ENCODE measurements around the gene NLRP11. TPM values are rescaled to one million over a fixed set of nuclear protein-coding genes. Genes with fewer than 3 reads are reported as not detected.

Gene NLRP11
- polyA plus RNA-seq, 1 experiment, result not detected

DNA sequence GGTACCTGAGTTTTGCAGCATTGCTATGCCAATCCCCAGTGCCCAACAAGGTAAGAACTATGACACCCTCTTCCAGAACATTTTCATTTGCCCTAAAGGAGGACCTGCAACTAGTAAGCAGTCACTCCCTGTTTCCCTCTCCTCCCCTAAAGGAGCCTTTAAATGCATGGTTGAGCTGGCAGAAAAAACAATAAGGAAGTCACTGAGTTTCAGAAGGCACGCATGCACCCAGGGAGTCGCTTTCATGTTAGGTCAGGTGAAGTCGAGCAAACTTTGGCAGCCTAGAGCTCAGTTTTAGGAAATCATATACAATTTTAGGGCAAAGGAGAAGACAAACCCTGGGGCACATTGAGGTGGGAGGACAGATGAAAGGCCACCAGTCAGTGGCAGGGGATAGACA is 11.8 kb downstream of the NLRP11 start:
- H3K27ac ChIP-seq (ENCODE audit: low read depth, low read length), result no peak overlapping the region
- CTCF ChIA-PET, result no interaction called here
- no peak for DNase-seq (ENCODE audit: low read depth, low spot score)
- no peak overlapping the region for H3K4me3 ChIP-seq (ENCODE audit: low read depth, low read length)
- POLR2A ChIA-PET, result no interaction called here
- TF ChIP-seq, protein P1, sequence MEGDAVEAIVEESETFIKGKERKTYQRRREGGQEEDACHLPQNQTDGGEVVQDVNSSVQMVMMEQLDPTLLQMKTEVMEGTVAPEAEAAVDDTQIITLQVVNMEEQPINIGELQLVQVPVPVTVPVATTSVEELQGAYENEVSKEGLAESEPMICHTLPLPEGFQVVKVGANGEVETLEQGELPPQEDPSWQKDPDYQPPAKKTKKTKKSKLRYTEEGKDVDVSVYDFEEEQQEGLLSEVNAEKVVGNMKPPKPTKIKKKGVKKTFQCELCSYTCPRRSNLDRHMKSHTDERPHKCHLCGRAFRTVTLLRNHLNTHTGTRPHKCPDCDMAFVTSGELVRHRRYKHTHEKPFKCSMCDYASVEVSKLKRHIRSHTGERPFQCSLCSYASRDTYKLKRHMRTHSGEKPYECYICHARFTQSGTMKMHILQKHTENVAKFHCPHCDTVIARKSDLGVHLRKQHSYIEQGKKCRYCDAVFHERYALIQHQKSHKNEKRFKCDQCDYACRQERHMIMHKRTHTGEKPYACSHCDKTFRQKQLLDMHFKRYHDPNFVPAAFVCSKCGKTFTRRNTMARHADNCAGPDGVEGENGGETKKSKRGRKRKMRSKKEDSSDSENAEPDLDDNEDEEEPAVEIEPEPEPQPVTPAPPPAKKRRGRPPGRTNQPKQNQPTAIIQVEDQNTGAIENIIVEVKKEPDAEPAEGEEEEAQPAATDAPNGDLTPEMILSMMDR (IDR thresholded peaks at IDR 0.05; ENCODE audit: low read depth, low read length), result no peak
- H3K27me3 ChIP-seq (ENCODE audit: control insufficient read depth, insufficient read depth, low read length), result no peaks in the 10 kb centered on the region
- peaks cover 13% of the 10 kb centered on the region for H3K9me3 ChIP-seq (ENCODE audit: control insufficient read depth, insufficient read depth, low read length)

DNA sequence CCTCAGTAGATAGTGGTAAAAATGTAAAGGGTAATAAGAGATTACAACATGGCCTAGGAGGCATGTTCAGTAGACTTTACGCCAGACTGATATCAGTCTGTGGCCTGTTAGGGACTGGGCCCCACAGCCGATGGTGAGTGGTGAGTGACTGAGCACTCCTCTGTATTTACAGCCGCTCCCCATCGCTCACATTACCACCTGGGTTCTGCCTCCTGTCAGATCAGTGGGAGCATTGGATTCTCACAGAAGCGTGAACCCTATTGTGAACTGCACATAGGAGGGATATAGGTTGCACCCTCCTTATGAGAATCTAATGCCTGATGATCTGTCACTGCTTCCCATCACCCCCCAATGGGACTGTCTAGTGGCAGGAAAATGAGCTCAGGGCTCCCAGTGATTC is 17.9 kb downstream of the NLRP11 start:
- H3K9me3 ChIP-seq (ENCODE audit: control insufficient read depth, insufficient read depth, low read length), result peaks cover under 1% of the 10 kb centered on the region; the same call in 1 of the 2 replicates
- TF ChIP-seq, protein P1 (IDR thresholded peaks at IDR 0.05; ENCODE audit: low read depth, low read length), result no peak
- POLR2A ChIA-PET, result no interaction called here
- no peaks in the 10 kb centered on the region for H3K27me3 ChIP-seq (ENCODE audit: control insufficient read depth, insufficient read depth, low read length)
- H3K27ac ChIP-seq (ENCODE audit: low read depth, low read length), result no peak overlapping the region
- CTCF ChIA-PET, result no interaction called here
- H3K4me3 ChIP-seq (ENCODE audit: low read depth, low read length), result no peak overlapping the region
- no peak for DNase-seq (ENCODE audit: low read depth, low spot score)

DNA sequence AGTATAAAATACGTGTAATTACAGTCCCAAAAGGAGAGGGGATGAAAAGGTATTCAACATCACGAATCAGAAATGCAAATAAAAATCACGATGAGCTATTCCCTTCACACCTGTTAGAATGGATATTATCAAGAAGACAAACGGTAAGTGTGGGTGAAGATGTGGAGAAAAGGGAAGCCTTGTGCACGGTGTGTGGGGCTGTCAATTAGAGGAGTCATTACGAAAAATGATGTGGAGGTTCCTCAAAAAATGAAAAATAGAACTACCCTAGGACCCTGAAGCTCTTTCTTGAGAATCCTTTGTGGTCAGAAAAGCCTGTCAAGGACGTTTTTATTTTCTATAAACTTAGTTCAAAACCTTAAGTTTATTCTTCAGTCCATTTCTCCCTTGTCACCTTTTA is 19.4 kb downstream of the NLRP11 start:
- POLR2A ChIA-PET, result no interaction called here
- TF ChIP-seq, protein P1 (IDR thresholded peaks at IDR 0.05; ENCODE audit: low read depth, low read length), result no peak
- no peaks in the 10 kb centered on the region; the same call in 1 of the 2 replicates for H3K9me3 ChIP-seq (ENCODE audit: control insufficient read depth, insufficient read depth, low read length)
- H3K4me3 ChIP-seq (ENCODE audit: low read depth, low read length), result no peak overlapping the region
- H3K27ac ChIP-seq (ENCODE audit: low read depth, low read length), result no peak overlapping the region
- DNase-seq (ENCODE audit: low read depth, low spot score), result no peak
- CTCF ChIA-PET, result no interaction called here
- no peaks in the 10 kb centered on the region for H3K27me3 ChIP-seq (ENCODE audit: control insufficient read depth, insufficient read depth, low read length)

DNA sequence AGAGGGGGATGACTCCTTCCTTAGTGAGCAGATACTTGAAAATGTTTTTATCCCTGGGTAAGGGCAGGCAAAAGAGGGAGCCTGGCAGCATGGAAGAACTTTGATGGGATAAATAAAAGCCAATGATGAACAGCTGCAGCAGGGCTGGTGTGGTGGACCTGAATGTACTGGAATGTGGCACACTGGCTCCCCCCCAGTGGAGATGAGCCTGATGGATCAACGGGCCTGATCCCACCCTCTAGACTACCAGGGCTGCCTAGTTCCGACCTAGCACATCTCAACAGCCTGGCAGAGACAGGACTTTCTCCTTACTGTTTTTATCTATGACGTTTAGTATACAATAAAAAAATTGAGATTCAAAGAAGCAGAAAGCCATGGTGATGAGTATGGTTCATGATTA is 20.5 kb downstream of the NLRP11 start:
- H3K4me3 ChIP-seq (ENCODE audit: low read depth, low read length), result no peak overlapping the region
- CTCF ChIA-PET, result no interaction called here
- DNase-seq (ENCODE audit: low read depth, low spot score), result no peak
- TF ChIP-seq, protein P1 (IDR thresholded peaks at IDR 0.05; ENCODE audit: low read depth, low read length), result no peak
- POLR2A ChIA-PET, result no interaction called here
- no peak overlapping the region for H3K27ac ChIP-seq (ENCODE audit: low read depth, low read length)
- H3K27me3 ChIP-seq (ENCODE audit: control insufficient read depth, insufficient read depth, low read length), result no peaks in the 10 kb centered on the region
- H3K9me3 ChIP-seq (ENCODE audit: control insufficient read depth, insufficient read depth, low read length), result no peaks in the 10 kb centered on the region; the same call in 1 of the 2 replicates

DNA sequence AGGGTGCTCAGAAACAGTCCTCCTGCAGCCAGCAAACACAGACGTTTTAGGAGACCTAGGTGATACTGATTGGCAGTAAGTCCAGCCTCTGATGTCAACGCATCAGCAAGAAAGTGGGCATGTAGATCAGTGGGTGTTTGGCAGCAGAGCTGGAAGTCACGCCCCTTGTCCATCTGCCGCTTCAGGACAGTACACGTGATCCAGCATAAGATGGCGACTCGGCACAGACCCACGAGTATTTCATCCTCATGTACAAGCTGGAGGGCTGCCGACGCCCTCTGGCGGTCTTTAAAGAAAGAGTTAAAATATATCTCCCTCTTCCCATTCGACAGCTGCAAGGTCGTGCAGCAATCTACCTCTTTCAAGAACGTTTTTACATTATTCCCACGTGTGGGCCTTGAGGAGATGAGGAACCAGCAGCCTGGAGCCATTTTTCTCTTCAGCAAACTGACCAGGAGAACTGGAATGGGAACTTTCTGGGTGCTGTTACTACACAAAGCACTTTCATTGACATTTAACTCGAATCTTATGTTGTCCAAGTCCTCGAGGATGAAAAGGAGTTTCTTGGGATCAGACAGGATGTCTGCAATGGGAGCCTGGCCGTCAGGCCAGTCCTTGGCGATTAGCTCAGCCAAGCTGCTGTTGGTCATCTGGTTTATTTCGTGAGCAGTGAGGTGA is 22.3 kb downstream of the NLRP11 start:
- H3K9me3 ChIP-seq (ENCODE audit: control insufficient read depth, insufficient read depth, low read length), result peaks cover 5% of the 10 kb centered on the region
- H3K27ac ChIP-seq (ENCODE audit: low read depth, low read length), result no peak overlapping the region
- no peaks in the 10 kb centered on the region for H3K27me3 ChIP-seq (ENCODE audit: control insufficient read depth, insufficient read depth, low read length)
- H3K4me3 ChIP-seq (ENCODE audit: low read depth, low read length), result no peak overlapping the region
- ChIA-PET CTCF (interaction anchor here (0.6 to 1.7 kb wide), 2 partner anchors 177 to 201 kb away, joined by 4 to 10 read pairs; no protein-coding TSS in a partner anchor), POLR2A (no interaction called here)
- TF ChIP-seq, protein P1 (IDR thresholded peaks at IDR 0.05; ENCODE audit: low read depth, low read length), result no peak
- no peak for DNase-seq (ENCODE audit: low read depth, low spot score)
